Amygdala (tissue), 56 donors: ENCODE results near the gene HDGFL2.

Source experiments
- DNase-seq, 56 donors: peaks; one replicate each; lab custom pipeline; 2025; lab: John Stamatoyannopoulos, UW

Gene HDGFL2

GRCh38 chr19:4464815-4465581 is 7.1 kb upstream of the HDGFL2 start:
- DNase-seq: no peak

- DNase-seq: no peak
Measured at GRCh38 chr19:4467835-4468234, 4.3 kb upstream of the HDGFL2 start.

GRCh38 chr19:4471403-4472173 is 509 bp upstream of the HDGFL2 start:
- peak; percentile 78 to 100 (median 99) for DNase-seq

- no peak for DNase-seq
Measured at GRCh38 chr19:4473011-4473762, 1.1 kb downstream of the HDGFL2 start.

- no peak for DNase-seq
Measured at GRCh38 chr19:4473763-4474513, 1.8 kb downstream of the HDGFL2 start.

- peak in 48 of 56 donors; percentile 2 to 78 (median 51) for DNase-seq
Measured at GRCh38 chr19:4474514-4475022, 2.5 kb downstream of the HDGFL2 start.

GRCh38 chr19:4477034-4477801 is 5.1 kb downstream of the HDGFL2 start:
- no peak for DNase-seq

- DNase-seq: no peak
Measured at GRCh38 chr19:4482721-4483364, 10.7 kb downstream of the HDGFL2 start.

- DNase-seq: no peak
Measured at GRCh38 chr19:4483385-4483784, 11.3 kb downstream of the HDGFL2 start.

- no peak for DNase-seq
Measured at GRCh38 chr19:4487572-4487971, 15.5 kb downstream of the HDGFL2 start.

GRCh38 chr19:4488496-4488895 is 16.4 kb downstream of the HDGFL2 start:
- no peak for DNase-seq

GRCh38 chr19:4491446-4491845 is 19.3 kb downstream of the HDGFL2 start:
- no peak for DNase-seq

GRCh38 chr19:4492337-4493103 is 20.4 kb downstream of the HDGFL2 start:
- DNase-seq: no peak

- DNase-seq: no peak
Measured at GRCh38 chr19:4493104-4493928, 21.2 kb downstream of the HDGFL2 start.

GRCh38 chr19:4493929-4494690 is 22.0 kb downstream of the HDGFL2 start:
- no peak for DNase-seq

- DNase-seq: no peak
Measured at GRCh38 chr19:4494691-4495064, 22.6 kb downstream of the HDGFL2 start.

GRCh38 chr19:4495471-4495870 is 23.4 kb downstream of the HDGFL2 start:
- no peak for DNase-seq
